Colon (tissue), 2 donors: ENCODE measurements around the gene COLEC12.

Experiments used
- FAIRE-seq: peaks from 2 replicates; lab custom pipeline; 2012; peaks lifted over from hg19 to GRCh38; lab: Jason Lieb, UNC
- donor health status: control.
- donor health status: control.

COLEC12 gene

GRCh38 chr18:273525-273924 lies 227.0 kb downstream of the COLEC12 start:
- FAIRE-seq, result no peak

GRCh38 chr18:272650-273049 lies 227.9 kb downstream of the COLEC12 start:
- FAIRE-seq, result no peak

- FAIRE-seq, result no peak
Observed at GRCh38 chr18:269480-270095, 230.9 kb downstream of the COLEC12 start.

GRCh38 chr18:267688-268552 lies 232.6 kb downstream of the COLEC12 start, which contains the start of gene THOC1:
Gene THOC1, minus strand, starts transcription at chr18:268047. Its CDS starts 28 bp downstream, at chr18:268019.
- no peak for FAIRE-seq

DNA sequence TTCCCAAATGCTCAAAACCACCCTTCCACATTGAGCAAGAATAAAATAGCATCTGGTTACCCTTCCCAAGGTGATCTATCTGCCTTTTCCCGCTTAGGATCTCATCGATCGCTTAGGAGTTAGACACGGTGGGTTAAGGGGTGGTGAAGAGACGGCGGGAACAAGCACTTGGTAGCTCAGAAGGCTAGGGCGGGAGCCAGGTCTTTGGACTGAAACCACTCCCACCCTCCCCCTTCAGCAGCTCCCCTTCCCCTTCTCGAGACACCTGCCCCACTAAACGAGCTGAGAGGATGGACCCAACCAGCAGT lies 233.2 kb downstream of the COLEC12 start:
- FAIRE-seq, result no peak
